H1 (cell line): ENCODE data around the gene DSE.

Source experiments
- BRCA1 ChIP-seq: IDR thresholded peaks from 2 replicates; pipeline ENCODE4 v1.6.1; 2012; ENCODE audit warnings: low read depth, low read length, improper control_type of control experiment
- CEBPB ChIP-seq: IDR thresholded peaks from 2 replicates; pipeline ENCODE4 v1.6.1; 2012; ENCODE audit warnings: low read depth, low read length
- EGR1 ChIP-seq: IDR thresholded peaks from 2 replicates; pipeline ENCODE4 v1.6.1; 2011; ENCODE audit warnings: low read depth, low read length, borderline replicate concordance
- EP300 ChIP-seq, 2 experiments: IDR thresholded peaks; 1 replicate in 1 of 2; 2 replicates in 1 of 2; pipeline ENCODE4 v1.6.1; 2011 to 2012; ENCODE audit warnings: low read depth in 2 of 2, low read length in 2 of 2, mild to moderate bottlenecking in 2 of 2, borderline replicate concordance in 1 of 2, inconsistent platforms in 1 of 2, moderate library complexity in 1 of 2
- EZH2 ChIP-seq: fragments of 200-600 bp; sonication (generic); IDR thresholded peaks from 2 replicates; pipeline ENCODE4 v1.7.1; 2012; ENCODE audit warnings: low read depth, mild to moderate bottlenecking, moderate library complexity, low read length, inconsistent platforms; ENCODE audit not compliant: severe bottlenecking
- JUND ChIP-seq: IDR thresholded peaks from 2 replicates; pipeline ENCODE4 v1.6.1; 2011; ENCODE audit warnings: mild to moderate bottlenecking, improper control_type of control experiment, low read length
- POLR2A ChIP-seq, 2 experiments: IDR thresholded peaks; 1 replicate in 1 of 2; 2 replicates in 1 of 2; pipeline ENCODE4 v1.6.1; 2011; ENCODE audit warnings: low read depth in 2 of 2, low read length in 2 of 2, mild to moderate bottlenecking in 2 of 2; ENCODE audit errors: control extremely low read depth in 1 of 2
- RAD21 ChIP-seq, 2 experiments: IDR thresholded peaks in 1 of 2; conservative IDR thresholded peaks in 1 of 2; 2 replicates each; pipeline ENCODE4 v1.6.1; 2011; ENCODE audit warnings: low read depth in 2 of 2, low read length in 2 of 2, improper control_type of control experiment in 1 of 2, inconsistent platforms in 1 of 2, mild to moderate bottlenecking in 1 of 2, moderate library complexity in 1 of 2
- RNF2 ChIP-seq: fragments of 200-900, 300-1000 bp; sonication (generic); IDR thresholded peaks from 2 replicates; pipeline ENCODE4 v1.7.1; 2016; ENCODE audit warnings: borderline replicate concordance, low read depth, mild to moderate bottlenecking, antibody characterized with exemption, low read length; ENCODE audit not compliant: poor library complexity, severe bottlenecking; ENCODE audit errors: missing control alignments
- SIN3A ChIP-seq, 2 experiments: IDR thresholded peaks in 1 of 2; conservative IDR thresholded peaks in 1 of 2; 2 replicates each; pipeline ENCODE4 v1.6.1; 2011 to 2012; ENCODE audit warnings: low read length in 2 of 2, improper control_type of control experiment in 1 of 2, low read depth in 1 of 2, mild to moderate bottlenecking in 1 of 2
- TF ChIP-seq, protein P1 (sequence below), 3 experiments: IDR thresholded peaks; 1 replicate in 2 of 3; 2 replicates in 1 of 3; pipeline versions ENCODE4 v1.5.1 to v1.6.1; 2011; ENCODE audit warnings: low read length in 3 of 3, mild to moderate bottlenecking in 3 of 3, inconsistent platforms in 2 of 3, low read depth in 1 of 3, moderate library complexity in 1 of 3; ENCODE audit not compliant: insufficient read depth in 1 of 3; ENCODE audit errors: control extremely low read depth in 1 of 3

DNA sequence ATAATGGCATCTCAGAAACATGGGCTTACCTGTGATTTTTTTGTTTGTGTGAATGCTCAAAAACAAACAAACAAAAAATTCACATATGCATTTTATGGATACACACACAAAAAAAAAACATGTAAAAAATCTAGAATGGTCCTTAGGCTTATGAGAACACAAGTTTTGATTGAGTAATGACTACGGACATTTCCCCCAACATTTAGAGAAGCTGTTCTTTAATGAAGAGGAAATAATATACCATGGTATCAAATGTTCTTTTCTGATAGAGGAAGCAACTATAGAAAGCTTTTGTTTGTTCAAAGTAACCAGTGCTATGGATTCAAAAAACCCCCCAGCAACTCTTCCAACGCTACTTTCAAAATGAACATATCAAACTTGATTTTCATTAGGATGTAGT lies 81.8 kb downstream of the DSE start:
- TF ChIP-seq RNF2 (no peak), POLR2A (IDR thresholded peaks at IDR 0.05; ENCODE audit: control extremely low read depth in 1 of 2, low read depth in 2 of 2, low read length in 2 of 2) (no peak), RAD21 (IDR thresholded peaks at IDR 0.05 in 1 of 2, conservative IDR thresholded peaks at IDR 0.05 in 1 of 2; ENCODE audit: low read depth in 2 of 2, low read length in 2 of 2) (no peak), EP300 (IDR thresholded peaks at IDR 0.05; ENCODE audit: borderline replicate concordance in 1 of 2, low read depth in 2 of 2, low read length in 2 of 2) (no peak), EGR1 (no peak), BRCA1 (no peak), JUND (no peak), SIN3A (conservative IDR thresholded peaks at IDR 0.05 in 1 of 2, IDR thresholded peaks at IDR 0.05 in 1 of 2; ENCODE audit: low read depth in 1 of 2, low read length in 2 of 2) (no peak), EZH2 (no peak), CEBPB (no peak)
- TF ChIP-seq, protein P1, sequence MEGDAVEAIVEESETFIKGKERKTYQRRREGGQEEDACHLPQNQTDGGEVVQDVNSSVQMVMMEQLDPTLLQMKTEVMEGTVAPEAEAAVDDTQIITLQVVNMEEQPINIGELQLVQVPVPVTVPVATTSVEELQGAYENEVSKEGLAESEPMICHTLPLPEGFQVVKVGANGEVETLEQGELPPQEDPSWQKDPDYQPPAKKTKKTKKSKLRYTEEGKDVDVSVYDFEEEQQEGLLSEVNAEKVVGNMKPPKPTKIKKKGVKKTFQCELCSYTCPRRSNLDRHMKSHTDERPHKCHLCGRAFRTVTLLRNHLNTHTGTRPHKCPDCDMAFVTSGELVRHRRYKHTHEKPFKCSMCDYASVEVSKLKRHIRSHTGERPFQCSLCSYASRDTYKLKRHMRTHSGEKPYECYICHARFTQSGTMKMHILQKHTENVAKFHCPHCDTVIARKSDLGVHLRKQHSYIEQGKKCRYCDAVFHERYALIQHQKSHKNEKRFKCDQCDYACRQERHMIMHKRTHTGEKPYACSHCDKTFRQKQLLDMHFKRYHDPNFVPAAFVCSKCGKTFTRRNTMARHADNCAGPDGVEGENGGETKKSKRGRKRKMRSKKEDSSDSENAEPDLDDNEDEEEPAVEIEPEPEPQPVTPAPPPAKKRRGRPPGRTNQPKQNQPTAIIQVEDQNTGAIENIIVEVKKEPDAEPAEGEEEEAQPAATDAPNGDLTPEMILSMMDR (IDR thresholded peaks at IDR 0.05; ENCODE audit: control extremely low read depth in 1 of 3, insufficient read depth in 1 of 3, low read depth in 1 of 3, low read length in 3 of 3) = no peak
